Osteocyte (in vitro differentiated cells): ENCODE data around the gene SAT1. TPM values are rescaled to one million over a fixed set of nuclear protein-coding genes. Genes with fewer than 3 reads are reported as not detected.

ENCODE experiments used
- DNase-seq: peaks from one replicate; pipeline ENCODE4 v3.0.0; 2021; ENCODE audit warnings: mixed read lengths; ENCODE audit not compliant: unreplicated experiment; ENCODE audit errors: extremely low spot score
- H3K27ac Mint-ChIP-seq: one replicate; pipeline ENCODE4 v1.8.0; 2021; ENCODE audit warnings: mild to moderate bottlenecking, mixed read lengths; ENCODE audit not compliant: unreplicated experiment
- H3K27me3 Mint-ChIP-seq: one replicate; pipeline ENCODE4 v1.8.0; 2021; ENCODE audit warnings: mixed read lengths; ENCODE audit not compliant: unreplicated experiment
- H3K36me3 Mint-ChIP-seq: one replicate; pipeline ENCODE4 v1.8.0; 2021; ENCODE audit warnings: mixed read lengths; ENCODE audit not compliant: unreplicated experiment
- H3K4me1 Mint-ChIP-seq: one replicate; pipeline ENCODE4 v1.8.0; 2021; ENCODE audit warnings: mixed read lengths; ENCODE audit not compliant: unreplicated experiment
- H3K4me3 Mint-ChIP-seq: one replicate; pipeline ENCODE4 v1.8.0; 2021; ENCODE audit warnings: mild to moderate bottlenecking, moderate library complexity, mixed read lengths; ENCODE audit not compliant: unreplicated experiment
- H3K9me3 Mint-ChIP-seq: one replicate; pipeline ENCODE4 v1.8.0; 2021; ENCODE audit warnings: mixed read lengths; ENCODE audit not compliant: unreplicated experiment
- CTCF ChIP-seq: fragments of 200-600 bp; sonication (generic); IDR thresholded peaks from 2 replicates; pipeline ENCODE4 v1.5.0; 2021; ENCODE audit warnings: antibody characterized with exemption, mild to moderate bottlenecking, moderate library complexity
- long read RNA-seq: library from polyadenylated mRNA; unstranded; transcript quantifications from one replicate; pipeline ENCODE4 v2.0.0, GENCODE V29; 2021
- total RNA-seq: library from RNA; stranded (reverse); gene quantifications from 2 replicates; pipeline ENCODE4 v1.2.1, GENCODE V29; 2021

SAT1 gene
- total RNA-seq = 216 and 234 TPM in 2 replicates
- long read RNA-seq, transcript SAT1-209 (7 exons, 1,135 nt) = minor isoform, 71 of 646 reads
- long read RNA-seq, transcript SAT1-201 (2 exons, 801 nt) = minor isoform, 13 of 646 reads
- long read RNA-seq, transcript SAT1-204 (6 exons, 1,065 nt) = major isoform, 399 of 646 reads
- long read RNA-seq, partial matches to known transcripts = 3 of 646 reads
- long read RNA-seq, other reads (novel, unspliced or antisense) = 155 of 646 reads

- Mint-ChIP-seq H3K27me3 (no peaks in the 10 kb centered on the region), H3K4me3 (peak within 1 kb of the TSS; percentile 94), H3K27ac (peak within 1 kb of the TSS; percentile 93), H3K4me1 (peaks cover 52% of the 10 kb centered on the region), H3K9me3 (no peaks in the 10 kb centered on the region), H3K36me3 (peaks cover 27% of the 10 kb centered on the region)
- peak; percentile 99 for DNase-seq
- peak; percentile 97 for TF ChIP-seq CTCF
Measured at GRCh38 chrX:23782863-23783588, at the start of gene SAT1. TSS of gene SAT1 (plus strand) at chrX:23783173. CDS start at chrX:23783352, 179 bp downstream.

GRCh38 chrX:23736030-23736429 is 46.9 kb upstream of the SAT1 start:
- TF ChIP-seq CTCF = no peak
- Mint-ChIP-seq H3K4me1 (peaks cover 16% of the 10 kb centered on the region), H3K27me3 (no peaks in the 10 kb centered on the region), H3K4me3 (no peak overlapping the region), H3K27ac (no peak overlapping the region), H3K36me3 (peaks cover 6% of the 10 kb centered on the region), H3K9me3 (no peaks in the 10 kb centered on the region)
- no peak for DNase-seq

GRCh38 chrX:23737413-23737812 is 45.6 kb upstream of the SAT1 start:
- H3K27me3 Mint-ChIP-seq = no peaks in the 10 kb centered on the region
- H3K4me1 Mint-ChIP-seq = peaks cover 30% of the 10 kb centered on the region
- H3K9me3 Mint-ChIP-seq = no peaks in the 10 kb centered on the region
- DNase-seq = no peak
- TF ChIP-seq CTCF = no peak
- H3K4me3 Mint-ChIP-seq = no peak overlapping the region
- H3K36me3 Mint-ChIP-seq = peaks cover 4% of the 10 kb centered on the region
- no peak overlapping the region for H3K27ac Mint-ChIP-seq

- H3K4me1 Mint-ChIP-seq = peaks cover 30% of the 10 kb centered on the region
- peak; percentile 87 for DNase-seq
- no peak for TF ChIP-seq CTCF
- H3K4me3 Mint-ChIP-seq = peak overlapping the region; percentile 86
- no peaks in the 10 kb centered on the region for H3K9me3 Mint-ChIP-seq
- H3K27me3 Mint-ChIP-seq = no peaks in the 10 kb centered on the region
- H3K36me3 Mint-ChIP-seq = no peaks in the 10 kb centered on the region
- H3K27ac Mint-ChIP-seq = peak overlapping the region; percentile 97
Measured at GRCh38 chrX:23742174-23742696, 40.7 kb upstream of the SAT1 start.
